OCI-LY7 (cell line): ENCODE data around the gene YY1. TPM values are rescaled to one million over a fixed set of nuclear protein-coding genes. Genes with fewer than 3 reads are reported as not detected.

ENCODE experiments used
- BruUV-seq: library from RNA; stranded (reverse); fragments of 400-500 nt; replicated peaks from 2 replicates; lab custom pipeline; 2021; lab: Mats Ljungman, UMichigan
- CTCF ChIA-PET: fragments of 300-600 bp; sonication (Branson Sonifier 250); formaldehyde crosslinking; loops from one replicate; lab custom pipeline; 2022; ENCODE audit warnings: antibody characterized with exemption; ENCODE audit not compliant: unreplicated experiment; lab: Charles Lee
- POLR2A ChIA-PET: fragments of 300-600 bp; sonication (Branson Sonifier 250); formaldehyde crosslinking; loops from one replicate; lab custom pipeline; 2022; ENCODE audit warnings: antibody characterized with exemption; lab: Charles Lee
- DNase-seq: peaks from one replicate; pipeline ENCODE4 v3.0.0-alpha.2; 2015; ENCODE audit warnings: low spot score
- H2AFZ ChIP-seq: fragments of 200-600 bp; sonication (generic), shearing (Covaris generic); 2 replicates; pipeline ENCODE4 v1.6.1; 2014; ENCODE audit warnings: mild to moderate bottlenecking, antibody characterized with exemption, low read length, moderate library complexity
- H3K27ac ChIP-seq: fragments of 200-600 bp; sonication (generic); 2 replicates; pipeline ENCODE4 v1.5.1; 2014; ENCODE audit warnings: mixed run types, low read depth, mild to moderate bottlenecking, moderate library complexity, low read length, inconsistent platforms; ENCODE audit not compliant: poor library complexity, severe bottlenecking
- H3K36me3 ChIP-seq: fragments of 200-600 bp; sonication (generic); 2 replicates; pipeline ENCODE4 v1.6.1; 2014; ENCODE audit warnings: mild to moderate bottlenecking, antibody characterized with exemption, low read length, moderate library complexity, mixed read lengths; ENCODE audit not compliant: insufficient read depth
- H3K4me1 ChIP-seq: fragments of 200-600 bp; sonication (generic); 2 replicates; pipeline ENCODE4 v1.5.1; 2014; ENCODE audit warnings: mild to moderate bottlenecking, low read length; ENCODE audit not compliant: insufficient read depth, poor library complexity, severe bottlenecking
- H3K4me2 ChIP-seq: fragments of 200-600 bp; sonication (generic); 2 replicates; pipeline ENCODE4 v1.6.1; 2014; ENCODE audit warnings: mild to moderate bottlenecking, low read length
- H3K4me3 ChIP-seq: fragments of 200-600 bp; sonication (generic); 2 replicates; pipeline ENCODE4 v1.5.1; 2014; ENCODE audit warnings: mild to moderate bottlenecking, low read depth, low read length; ENCODE audit not compliant: poor library complexity, severe bottlenecking
- H3K79me2 ChIP-seq: fragments of 200-600 bp; sonication (generic); 2 replicates; pipeline ENCODE4 v1.6.1; 2016; ENCODE audit warnings: low read depth, mild to moderate bottlenecking, low read length, moderate library complexity, mixed read lengths; ENCODE audit not compliant: insufficient read depth
- H3K9me2 ChIP-seq: fragments of 200-600 bp; sonication (generic); 2 replicates; pipeline ENCODE4 v1.6.1; 2016; ENCODE audit warnings: mild to moderate bottlenecking, low read length, mixed read lengths; ENCODE audit not compliant: insufficient read depth
- H3K9me3 ChIP-seq: fragments of 200-600 bp; sonication (generic); 2 replicates; pipeline ENCODE4 v1.6.1; 2014; ENCODE audit warnings: mild to moderate bottlenecking, mixed run types, low read length, mixed read lengths
- H4K20me1 ChIP-seq: fragments of 200-600 bp; sonication (generic); 2 replicates; pipeline ENCODE4 v1.6.1; 2014; ENCODE audit warnings: mild to moderate bottlenecking, antibody characterized with exemption, low read length, moderate library complexity, mixed read lengths; ENCODE audit not compliant: insufficient read depth
- EZH2phosphoT487 ChIP-seq: fragments of 200-600 bp; sonication (generic); IDR thresholded peaks from 2 replicates; pipeline ENCODE4 v1.6.1; 2018; ENCODE audit warnings: low read depth, borderline replicate concordance, mild to moderate bottlenecking, mixed run types, antibody characterized with exemption, low read length, moderate library complexity, mixed read lengths
- intact Hi-C: fragments of 100-400 bp; cut with micrococcal nuclease; formaldehyde crosslinking; loops from one replicate; pipeline ENCODE4 v1.10.0; 2022; ENCODE audit not compliant: unreplicated experiment
- total RNA-seq, 2 experiments: library from RNA; depleted of rRNA in 1 of 2; stranded (reverse); fragments of >200 nt in 1 of 2; shearing (Covaris generic) in 1 of 2; gene quantifications; 2 replicates each; pipeline ENCODE4 v1.2.3, GENCODE V29; 2014 to 2022
- TF ChIP-seq, protein P1 (sequence below): fragments of 200-600 bp; sonication (generic); conservative IDR thresholded peaks from 2 replicates; pipeline ENCODE4 v1.5.1; 2014; ENCODE audit warnings: mild to moderate bottlenecking, antibody characterized with exemption, low read length, moderate library complexity, mixed read lengths

YY1 gene
- total RNA-seq, 2 experiments from 2014 or later: 59.9 to 140 TPM

DNA sequence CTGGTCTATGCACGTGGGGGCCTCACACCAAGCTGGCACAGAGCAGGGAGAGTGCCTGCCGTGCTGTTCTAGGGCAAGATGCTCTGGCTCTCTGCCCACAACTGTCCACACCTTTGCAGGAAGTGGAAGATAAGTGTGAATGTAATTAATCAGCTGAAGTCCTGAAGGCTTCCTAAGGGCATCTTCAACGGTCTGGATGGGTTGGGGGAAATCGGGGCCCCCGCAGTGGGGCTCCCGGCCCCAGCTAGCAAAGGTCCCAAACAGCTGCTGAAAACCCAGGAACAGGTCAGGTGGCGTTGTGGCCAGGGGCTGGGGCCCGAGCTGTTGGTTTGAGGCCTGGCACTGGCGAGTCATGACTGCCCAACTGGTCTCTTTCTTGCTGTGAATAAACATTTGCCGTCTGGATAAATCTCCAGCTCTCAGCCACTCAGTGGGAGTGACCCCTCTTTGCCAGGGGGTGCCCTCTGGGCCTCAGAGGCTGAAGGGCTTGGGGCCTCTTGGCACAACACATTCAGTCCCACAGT is 74.0 kb downstream of the YY1 start:
- Histone ChIP-seq H3K79me2 (no peaks in the 10 kb centered on the region), H3K27ac (no peak overlapping the region), H3K9me3 (no peaks in the 10 kb centered on the region), H3K4me1 (peaks cover 15% of the 10 kb centered on the region), H3K4me2 (no peak overlapping the region), H4K20me1 (no peaks in the 10 kb centered on the region), H3K9me2 (no peaks in the 10 kb centered on the region), H3K36me3 (no peaks in the 10 kb centered on the region), H3K4me3 (no peak overlapping the region), H2AFZ (no peak overlapping the region; the same call in 1 of the 2 replicates)
- CTCF ChIA-PET: no interaction called here
- no TSS peak for BruUV-seq
- TF ChIP-seq EZH2phosphoT487: no peak
- TF ChIP-seq, protein P1, sequence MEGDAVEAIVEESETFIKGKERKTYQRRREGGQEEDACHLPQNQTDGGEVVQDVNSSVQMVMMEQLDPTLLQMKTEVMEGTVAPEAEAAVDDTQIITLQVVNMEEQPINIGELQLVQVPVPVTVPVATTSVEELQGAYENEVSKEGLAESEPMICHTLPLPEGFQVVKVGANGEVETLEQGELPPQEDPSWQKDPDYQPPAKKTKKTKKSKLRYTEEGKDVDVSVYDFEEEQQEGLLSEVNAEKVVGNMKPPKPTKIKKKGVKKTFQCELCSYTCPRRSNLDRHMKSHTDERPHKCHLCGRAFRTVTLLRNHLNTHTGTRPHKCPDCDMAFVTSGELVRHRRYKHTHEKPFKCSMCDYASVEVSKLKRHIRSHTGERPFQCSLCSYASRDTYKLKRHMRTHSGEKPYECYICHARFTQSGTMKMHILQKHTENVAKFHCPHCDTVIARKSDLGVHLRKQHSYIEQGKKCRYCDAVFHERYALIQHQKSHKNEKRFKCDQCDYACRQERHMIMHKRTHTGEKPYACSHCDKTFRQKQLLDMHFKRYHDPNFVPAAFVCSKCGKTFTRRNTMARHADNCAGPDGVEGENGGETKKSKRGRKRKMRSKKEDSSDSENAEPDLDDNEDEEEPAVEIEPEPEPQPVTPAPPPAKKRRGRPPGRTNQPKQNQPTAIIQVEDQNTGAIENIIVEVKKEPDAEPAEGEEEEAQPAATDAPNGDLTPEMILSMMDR: no peak
- no peak for DNase-seq
- intact Hi-C loops: no loop called here
- POLR2A ChIA-PET: no interaction called here

DNA sequence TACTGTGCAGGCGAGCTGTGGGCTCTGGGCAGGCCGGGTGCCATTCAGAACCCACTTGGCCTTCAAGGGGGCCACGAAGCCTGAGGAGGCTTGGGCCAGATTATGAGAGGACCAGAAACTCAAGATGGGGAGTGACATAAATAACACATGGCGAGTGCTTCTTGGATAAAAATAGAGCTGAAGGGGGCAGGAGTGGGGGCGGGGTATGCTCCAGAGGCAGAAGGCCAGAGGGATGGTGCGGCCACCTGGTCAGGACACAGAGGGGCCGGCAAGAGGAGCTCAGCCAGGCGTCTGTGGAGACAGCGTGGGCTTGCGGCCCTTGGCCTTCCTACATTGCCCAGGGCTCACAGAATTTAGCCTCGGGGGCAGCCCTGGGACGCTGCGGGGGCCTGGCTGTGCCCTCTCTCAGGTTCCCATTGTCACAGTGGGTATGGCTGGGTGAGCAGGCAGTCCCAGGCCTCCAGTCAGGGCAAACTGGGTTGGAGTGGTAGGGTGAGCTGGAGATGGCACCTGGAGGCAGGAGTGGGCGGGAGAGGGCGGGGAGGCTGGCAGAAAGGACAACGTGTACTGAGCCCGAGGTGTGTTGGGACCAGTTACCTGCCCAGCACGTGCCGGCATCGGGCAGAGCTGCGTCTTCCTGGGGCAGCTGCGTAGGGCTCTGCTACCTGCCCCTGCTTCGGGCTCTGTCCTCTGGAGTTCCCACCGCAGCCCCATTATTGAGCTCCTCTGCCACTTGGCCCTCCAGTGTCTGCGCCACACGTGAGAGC is 74.7 kb downstream of the YY1 start:
- Histone ChIP-seq H3K9me2 (no peaks in the 10 kb centered on the region), H2AFZ (no peak overlapping the region), H3K4me2 (no peak overlapping the region), H4K20me1 (no peaks in the 10 kb centered on the region), H3K4me3 (no peak overlapping the region), H3K79me2 (no peaks in the 10 kb centered on the region), H3K4me1 (peaks cover 19% of the 10 kb centered on the region), H3K9me3 (no peaks in the 10 kb centered on the region), H3K27ac (no peak overlapping the region), H3K36me3 (no peaks in the 10 kb centered on the region)
- ChIA-PET POLR2A (interaction anchor here (0.5 to 0.6 kb wide), 2 partner anchors 41 to 289 kb away, joined by 3 read pairs; no protein-coding TSS in a partner anchor), CTCF (no interaction called here)
- TF ChIP-seq EZH2phosphoT487: no peak
- TF ChIP-seq, protein P1: no peak
- no TSS peak for BruUV-seq
- DNase-seq: no peak
- intact Hi-C loops: no loop called here

DNA sequence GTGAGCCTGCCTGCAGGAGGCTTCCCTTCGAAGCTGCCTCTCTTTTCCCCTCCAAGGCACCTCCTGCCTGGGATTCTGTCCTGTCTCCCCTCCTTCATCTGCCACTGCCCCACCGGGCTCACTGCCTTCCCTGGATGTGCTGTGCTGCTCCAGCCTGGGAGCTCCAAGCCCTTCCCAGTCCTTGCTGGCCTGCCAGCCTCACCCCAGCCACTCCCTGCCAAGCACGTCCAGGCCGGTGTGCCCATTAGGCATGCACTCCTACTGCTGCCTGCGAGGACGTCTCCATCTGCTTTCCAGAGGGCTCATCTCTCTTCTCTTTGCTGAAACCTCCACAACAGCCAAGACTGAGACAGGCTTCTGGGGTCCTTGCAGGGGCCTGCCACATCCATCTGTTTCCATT is 75.8 kb downstream of the YY1 start:
- intact Hi-C loops: no loop called here
- Histone ChIP-seq H3K4me2 (no peak overlapping the region), H3K9me3 (no peaks in the 10 kb centered on the region), H3K4me1 (peaks cover 19% of the 10 kb centered on the region), H3K36me3 (no peaks in the 10 kb centered on the region), H3K4me3 (no peak overlapping the region), H3K9me2 (no peaks in the 10 kb centered on the region), H4K20me1 (no peaks in the 10 kb centered on the region), H3K27ac (no peak overlapping the region), H2AFZ (no peak overlapping the region), H3K79me2 (no peaks in the 10 kb centered on the region)
- CTCF ChIA-PET: no interaction called here
- POLR2A ChIA-PET: no interaction called here
- TF ChIP-seq, protein P1: no peak
- TF ChIP-seq EZH2phosphoT487: no peak
- BruUV-seq: no TSS peak
- no peak for DNase-seq
